GM21381 (cell line): Measurements from ENCODE around the gene SLC38A10.
"Not testable (repeated sequence)": the region's sequence is repeated elsewhere in the genome, so short reads cannot be mapped to it uniquely, and the experiment has no call there.

Source experiments
- ATAC-seq: cut with Tn5 transposase; IDR thresholded peaks from one replicate; pipeline ENCODE4 v1.9.1; 2021; ENCODE audit warnings: mild to moderate bottlenecking, moderate library complexity; ENCODE audit not compliant: unreplicated experiment

The SLC38A10 gene

DNA sequence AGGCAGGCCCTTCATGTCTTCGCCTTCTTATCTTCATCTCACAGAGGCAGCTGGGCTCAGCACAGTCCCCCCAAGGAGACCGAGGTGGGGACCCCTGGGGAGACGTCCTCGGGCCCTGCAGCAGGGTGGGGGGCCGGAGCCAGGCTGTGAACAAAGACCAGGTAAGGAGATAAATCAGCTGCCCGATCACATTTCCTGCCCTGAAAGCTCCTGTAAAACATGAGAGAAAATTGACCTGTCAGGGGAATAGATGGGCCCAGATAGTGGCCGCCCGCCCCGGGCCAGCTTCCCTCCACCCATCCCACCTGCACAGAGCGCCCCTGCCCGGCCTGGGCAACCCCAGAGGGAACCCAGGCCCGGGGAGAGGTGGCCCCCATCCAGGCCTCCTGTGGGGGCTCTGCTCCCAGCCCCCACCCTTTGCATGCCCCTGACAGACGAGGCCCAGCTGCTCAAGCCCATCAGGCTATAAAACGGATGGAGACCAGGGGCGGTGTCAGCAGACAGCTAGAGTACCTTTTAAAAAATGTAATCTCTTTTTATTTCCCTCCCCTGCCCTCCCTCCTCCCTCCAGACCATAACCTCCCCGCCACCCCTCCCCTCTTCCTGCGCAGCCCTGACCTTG is 18.8 kb upstream of the SLC38A10 start:
- ATAC-seq: no peak

DNA sequence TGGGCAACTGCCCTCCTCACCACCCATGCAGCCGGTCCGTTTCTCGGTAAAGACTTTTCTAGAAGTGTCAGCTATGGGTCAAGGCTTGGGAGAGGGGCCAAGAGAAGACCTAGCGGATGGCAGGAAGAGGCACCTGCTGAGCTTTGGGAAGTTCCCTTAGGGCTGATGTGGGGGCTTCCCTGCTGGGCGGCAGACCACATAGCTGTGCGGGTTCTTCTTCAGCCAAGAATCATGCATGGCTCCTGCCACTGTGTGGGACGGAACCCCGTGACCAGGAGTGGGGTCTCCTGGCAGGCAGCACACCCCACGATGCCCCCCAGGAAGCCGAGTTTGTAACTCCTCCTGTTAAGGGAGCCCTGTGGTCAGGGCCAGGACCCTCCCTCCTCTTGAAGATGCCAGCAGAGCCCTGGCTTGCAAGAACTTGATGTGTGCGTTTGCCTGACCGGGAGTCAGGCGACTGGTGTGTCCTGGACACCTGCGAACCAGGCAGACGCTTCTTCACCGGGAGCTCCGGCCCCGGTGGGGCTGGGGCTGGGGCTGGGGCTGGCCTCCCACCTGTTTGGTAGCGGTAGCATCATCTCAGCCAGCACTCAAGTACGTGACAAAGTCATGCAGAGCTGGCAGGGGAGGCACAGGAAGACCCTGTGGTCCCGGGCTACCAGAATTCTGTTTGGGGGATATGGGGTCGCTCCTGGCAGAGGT is 17.7 kb upstream of the SLC38A10 start:
- no peak for ATAC-seq

DNA sequence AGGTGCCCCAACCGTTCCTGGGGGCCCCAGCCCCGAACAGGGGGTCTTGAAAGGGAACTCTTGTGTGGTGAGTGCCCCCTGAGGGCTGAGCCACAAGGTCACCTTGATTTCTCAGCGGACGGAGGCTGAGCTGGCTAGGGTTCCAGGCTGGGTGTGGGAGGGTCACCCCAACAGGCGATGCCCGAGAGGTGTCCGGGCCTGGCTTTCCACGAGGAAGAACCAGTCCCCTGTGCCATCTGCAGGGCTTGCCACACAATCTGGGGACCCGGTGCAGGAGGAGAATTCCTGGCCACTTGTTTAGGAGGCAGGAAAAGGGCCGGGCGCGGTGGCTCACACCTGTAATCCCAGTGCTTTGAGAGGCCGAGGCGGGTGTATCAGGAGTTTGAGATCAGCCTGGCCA is 16.8 kb upstream of the SLC38A10 start:
- ATAC-seq: no peak

DNA sequence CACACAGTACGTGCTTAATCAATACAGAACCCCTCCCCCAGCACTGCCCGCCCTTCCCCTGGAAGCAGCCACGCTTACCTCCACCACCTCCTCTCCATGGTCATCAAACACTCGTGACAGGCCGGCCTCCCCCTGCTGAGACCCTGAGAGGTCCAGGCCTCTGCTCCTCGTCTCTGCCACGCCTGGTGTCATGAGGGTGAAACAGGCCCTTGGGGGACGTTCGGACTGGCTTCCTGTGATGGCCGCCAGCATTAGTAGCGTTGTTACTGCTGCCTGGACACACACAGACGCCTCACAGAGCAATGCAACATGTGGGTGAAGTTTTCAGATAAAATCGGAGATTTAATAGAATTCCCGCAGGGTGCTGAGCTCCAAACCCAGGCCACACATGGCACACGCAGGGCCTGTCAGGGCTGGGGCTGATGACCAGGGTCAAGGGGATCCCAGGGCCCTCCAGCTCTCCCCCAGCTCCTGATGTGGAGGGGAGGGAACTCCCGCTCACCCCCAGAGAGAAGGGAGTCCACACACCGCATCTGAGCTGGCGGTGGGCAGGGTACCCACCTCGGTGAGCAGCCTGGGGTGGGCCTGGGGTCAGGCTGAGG is 15.9 kb upstream of the SLC38A10 start:
- no peak for ATAC-seq

DNA sequence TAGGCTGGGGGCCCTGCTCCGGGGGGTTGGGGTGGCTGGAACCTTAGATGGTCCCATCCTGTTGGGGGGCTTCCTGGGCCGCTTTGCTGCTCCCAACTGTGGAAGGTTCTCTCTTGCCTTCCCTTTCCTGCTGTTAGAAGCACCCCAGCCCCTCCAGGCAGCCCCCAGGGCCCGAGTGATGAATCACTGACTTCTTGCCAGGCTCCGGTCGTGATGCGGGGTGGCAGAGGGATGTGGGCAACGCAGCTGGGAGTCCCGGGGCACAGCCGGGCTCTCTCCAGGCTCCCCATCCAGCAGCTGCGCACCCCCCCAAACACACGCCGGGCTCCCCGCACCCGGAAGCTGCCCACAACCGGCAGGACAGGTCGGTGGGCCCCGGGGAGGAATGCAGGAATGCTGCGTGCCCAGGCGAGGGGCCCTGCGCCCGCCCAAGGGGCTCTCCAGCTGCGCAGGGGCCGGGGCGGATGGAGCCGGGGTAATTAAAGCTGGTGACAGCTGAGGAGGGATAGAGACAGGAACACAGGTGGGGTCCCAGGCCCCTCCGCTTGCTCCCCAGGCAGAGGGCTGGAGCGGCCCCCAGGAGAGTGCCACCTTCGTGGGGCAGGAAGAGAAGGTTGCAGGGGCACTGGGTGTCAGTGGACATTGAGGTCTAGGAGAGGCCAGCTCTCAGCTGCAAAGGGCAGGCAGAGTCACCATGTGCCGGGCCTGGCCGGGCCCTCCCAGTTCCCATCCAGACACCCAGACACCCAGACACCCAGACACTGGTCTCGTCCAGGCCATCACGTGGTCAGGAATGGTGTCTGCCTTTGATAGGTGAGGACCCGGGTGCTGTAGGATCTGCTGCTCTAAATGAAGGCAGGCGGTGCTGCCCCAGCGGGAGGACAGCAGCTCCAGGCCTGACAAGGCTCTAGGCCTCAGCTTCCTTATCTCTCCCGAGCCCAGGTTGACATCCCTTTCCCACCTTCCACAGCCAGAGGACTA is 15.0 kb upstream of the SLC38A10 start:
- no peak for ATAC-seq

- no peak for ATAC-seq
Measured at GRCh38 chr17:81309140-81309858, 14.2 kb upstream of the SLC38A10 start.

DNA sequence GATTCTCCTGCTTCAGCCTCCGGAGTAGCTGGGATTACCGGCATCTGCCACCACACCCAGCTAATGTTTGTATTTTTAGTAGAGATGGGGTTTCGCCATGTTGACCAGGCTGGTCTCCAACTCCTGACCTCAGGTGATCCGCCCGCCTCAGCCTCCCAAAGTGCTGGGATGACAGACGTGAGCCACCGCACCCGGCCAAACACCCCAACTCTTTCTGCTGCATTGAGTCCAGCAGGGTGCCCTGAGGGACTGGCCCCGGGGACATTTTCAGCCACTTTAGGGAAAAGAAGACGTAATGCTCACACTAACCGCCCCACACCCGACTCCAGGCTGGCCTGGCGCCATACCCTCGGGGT is 13.7 kb upstream of the SLC38A10 start:
- not testable (repeated sequence) for ATAC-seq

GRCh38 chr17:81307636-81308560 is 12.8 kb upstream of the SLC38A10 start:
- ATAC-seq: no peak

GRCh38 chr17:81306898-81307510 is 11.9 kb upstream of the SLC38A10 start:
- ATAC-seq: no peak

DNA sequence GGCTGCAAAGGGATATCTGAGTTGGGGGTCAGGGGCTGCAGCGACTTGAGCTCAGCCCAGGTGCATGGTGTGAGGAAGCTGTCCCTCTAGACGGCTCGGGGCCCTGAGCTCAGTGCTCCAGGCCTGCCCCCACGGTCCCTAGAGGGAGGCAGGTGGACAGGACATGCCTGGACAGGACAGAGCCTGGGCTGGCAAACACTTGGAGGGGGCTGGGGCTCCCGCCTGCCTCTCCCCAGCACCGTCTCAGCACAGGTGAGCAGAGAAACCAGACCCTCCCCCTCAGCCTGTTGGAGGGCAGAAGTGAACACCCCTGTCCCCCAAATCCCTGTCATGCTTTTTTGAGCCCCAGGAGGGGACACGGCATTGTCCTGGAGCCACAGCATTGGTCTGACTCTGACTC is 11.4 kb upstream of the SLC38A10 start:
- no peak for ATAC-seq

DNA sequence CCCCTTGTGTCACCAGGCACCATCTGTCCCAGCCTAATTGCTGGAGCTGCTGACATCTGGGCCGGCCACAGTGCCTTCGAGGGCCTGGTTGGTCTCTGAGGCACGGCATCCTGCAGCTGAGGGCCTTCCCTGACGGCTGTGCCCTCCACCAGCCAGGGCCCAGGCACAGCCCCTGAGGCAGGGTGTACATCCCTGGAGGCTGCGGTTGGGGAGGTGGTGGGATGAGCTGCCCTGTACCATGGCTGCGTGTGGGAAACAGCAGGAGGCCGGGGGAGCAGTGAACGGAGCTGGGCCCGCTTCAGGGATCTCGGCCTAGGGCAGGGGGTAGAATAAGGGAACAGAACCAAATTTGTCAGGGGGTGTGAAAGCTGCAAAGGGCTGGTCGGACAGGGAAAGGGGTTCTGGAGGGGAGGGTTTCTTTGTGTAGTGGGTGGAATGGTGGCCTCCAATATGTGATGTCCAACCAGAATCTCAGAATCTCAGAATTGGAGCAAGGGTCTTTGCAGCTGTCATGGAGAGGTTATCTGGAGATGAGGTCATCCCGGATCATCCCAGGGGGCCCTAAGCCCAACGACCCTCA is 10.0 kb upstream of the SLC38A10 start:
- no peak for ATAC-seq

GRCh38 chr17:81304196-81305015 is 9.3 kb upstream of the SLC38A10 start:
- no peak for ATAC-seq

DNA sequence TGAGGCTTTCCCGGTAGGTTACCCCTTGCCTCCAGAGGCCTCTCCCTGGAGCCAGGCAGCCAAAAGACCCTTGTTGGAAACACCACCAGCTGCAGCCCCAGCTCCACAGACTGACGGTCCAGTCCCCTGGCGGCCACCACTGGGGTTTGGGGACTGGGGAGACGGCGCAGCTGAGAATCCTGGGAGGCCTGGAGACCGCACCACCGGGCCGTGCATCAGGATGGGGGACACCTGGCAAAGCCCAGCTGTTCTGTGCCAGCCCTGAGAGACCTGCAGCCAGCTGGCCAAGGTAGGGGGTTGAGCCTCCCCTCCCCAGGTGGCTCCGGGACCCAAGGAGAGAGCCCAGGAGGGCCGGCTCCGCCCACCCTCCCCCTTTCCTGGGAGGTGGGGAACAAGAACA is 8.3 kb upstream of the SLC38A10 start:
- ATAC-seq: no peak

DNA sequence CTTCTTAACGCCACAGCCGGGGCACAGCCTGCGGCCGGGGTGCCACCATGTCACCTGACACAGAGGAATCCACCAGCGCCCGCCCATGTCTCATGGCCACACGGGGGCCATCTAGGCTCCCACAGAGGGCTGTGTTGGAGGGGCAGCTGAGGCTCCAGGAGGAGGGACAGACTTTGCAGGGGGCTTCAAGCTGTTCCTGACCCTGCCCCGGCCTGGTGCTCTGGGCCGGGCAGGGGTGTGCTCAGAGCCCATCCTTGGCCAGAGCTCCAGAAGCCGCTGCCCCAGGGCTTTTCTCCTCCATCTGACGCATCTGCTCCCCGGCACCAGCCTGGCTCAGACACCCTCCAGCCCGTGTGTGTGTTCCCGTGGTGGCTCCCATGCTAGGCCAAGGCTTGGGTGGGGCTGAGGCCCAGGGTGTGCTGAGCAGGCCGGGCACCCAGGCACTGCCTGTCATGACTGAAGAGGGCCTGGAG is 7.8 kb upstream of the SLC38A10 start:
- no peak for ATAC-seq

DNA sequence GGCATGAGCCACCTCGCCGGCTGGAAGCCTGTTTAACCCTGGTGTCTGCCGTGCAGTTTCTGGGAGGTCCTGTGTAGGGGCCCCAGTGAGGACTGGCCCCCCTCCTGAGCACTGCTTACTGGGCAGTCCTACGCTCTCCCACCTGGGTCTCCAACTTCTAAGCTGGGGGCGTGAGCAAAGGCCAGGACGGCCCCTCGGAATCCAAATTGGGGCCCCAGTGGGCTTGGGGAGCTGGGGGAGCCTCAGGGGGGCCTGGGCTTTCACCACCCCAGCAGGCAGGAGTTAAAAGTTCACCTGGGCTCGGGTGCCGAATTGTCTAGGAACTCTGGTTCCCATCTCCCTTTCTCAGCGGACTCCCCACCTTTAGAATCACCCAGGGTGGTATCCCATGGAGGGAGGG is 7.2 kb upstream of the SLC38A10 start:
- ATAC-seq: no peak

DNA sequence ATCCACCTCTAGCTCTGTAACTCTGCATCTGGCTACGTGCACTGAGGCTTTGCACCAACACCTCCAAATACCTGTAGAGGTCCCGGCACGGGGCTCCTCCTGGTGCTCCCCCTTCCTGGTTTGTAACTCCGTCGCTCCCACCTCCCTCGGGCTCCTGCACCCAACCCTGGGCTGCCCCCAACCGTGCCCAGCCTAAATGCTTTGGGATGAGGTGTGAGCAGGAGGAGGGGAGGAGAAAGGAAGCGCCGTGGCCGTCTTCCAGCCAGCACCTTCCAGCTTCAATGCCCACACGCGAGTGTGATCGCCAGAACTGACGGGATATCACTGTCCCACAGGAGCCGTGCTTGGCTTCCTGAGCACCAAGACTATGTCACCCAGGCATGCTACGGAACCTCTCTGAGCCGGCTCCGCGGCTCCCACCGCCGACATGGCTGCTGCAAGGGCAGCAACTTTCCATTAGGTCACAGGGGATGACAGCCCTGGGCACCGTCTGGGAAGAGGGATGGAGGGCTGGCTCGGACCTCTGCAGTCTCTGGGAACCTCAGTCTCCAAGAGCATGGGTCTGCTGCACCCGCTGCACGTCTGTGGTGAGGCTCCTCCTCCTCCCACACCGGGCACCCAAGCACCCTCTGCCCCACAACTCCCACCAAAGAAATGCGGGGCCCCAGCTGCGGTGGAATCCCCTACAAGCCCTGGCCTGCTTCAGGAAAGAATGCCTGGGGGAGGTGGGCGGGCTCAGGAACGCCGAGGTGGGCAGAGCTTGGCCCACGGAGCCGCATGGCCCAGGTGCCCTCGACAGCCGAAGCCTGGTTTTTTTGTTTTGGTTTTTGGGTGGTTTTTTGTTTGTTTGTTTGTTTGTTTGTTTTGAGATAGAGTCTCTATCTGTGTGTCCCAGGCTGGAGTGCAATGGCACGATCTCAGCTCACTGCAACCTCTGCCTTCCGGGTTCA is 6.4 kb upstream of the SLC38A10 start:
- no peak for ATAC-seq
